Erythroblast (primary cell): ENCODE results near the gene PPP2R2C.

Source experiments
- GATA1 ChIP-seq: IDR thresholded peaks from 2 replicates; pipeline ENCODE4 v1.6.1; 2011; ENCODE audit warnings: low read depth, mild to moderate bottlenecking, control low read depth, low read length, moderate library complexity
- POLR2A ChIP-seq: IDR thresholded peaks from 2 replicates; pipeline ENCODE4 v1.6.1; 2011; ENCODE audit warnings: mild to moderate bottlenecking, low read length

DNA sequence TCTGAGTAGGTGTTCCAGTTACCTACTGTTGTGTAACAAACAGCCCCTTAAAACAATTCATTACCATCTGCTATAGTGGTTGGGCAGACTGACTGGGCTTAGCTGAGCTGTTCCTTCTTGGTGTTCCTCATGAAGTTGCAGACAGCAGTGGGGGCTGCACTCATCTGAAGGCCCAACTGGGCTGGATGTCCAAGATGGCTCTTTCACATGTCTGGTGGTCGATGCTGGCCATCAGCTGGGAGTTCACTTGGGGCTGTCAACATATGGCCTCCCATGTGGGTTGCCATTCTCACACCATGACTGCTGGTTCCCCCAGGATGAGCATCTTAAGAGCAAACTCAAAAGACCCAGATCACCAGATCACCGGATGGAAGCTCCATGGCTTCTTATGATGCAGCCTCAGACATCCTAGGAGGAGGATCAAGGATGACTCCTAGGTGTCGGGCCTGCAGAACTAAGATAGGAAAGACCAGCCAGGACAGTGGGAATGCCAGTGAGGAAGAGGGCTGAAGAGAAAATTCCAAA is 34.3 kb upstream of the PPP2R2C start:
- TF ChIP-seq POLR2A (no peak), GATA1 (no peak)
